NCI-H460 (cell line): ENCODE results near the gene MAPK10. TPM values are rescaled to one million over a fixed set of nuclear protein-coding genes. Genes with fewer than 3 reads are reported as not detected.
"Not testable (repeated sequence)": the region's sequence is repeated elsewhere in the genome, so short reads cannot be mapped to it uniquely, and the experiment has no call there.

Experiments used
- DNase-seq: peaks from one replicate; pipeline ENCODE4 v3.0.0-alpha.2; 2016; ENCODE audit warnings: low read depth; ENCODE audit errors: extremely low read depth
- total RNA-seq: library from RNA; depleted of rRNA; stranded (reverse); fragments of >200 nt; shearing (Covaris generic); gene quantifications from 2 replicates; pipeline ENCODE4 v1.2.3, GENCODE V29; 2014

MAPK10 gene
- total RNA-seq, 1 experiment from 2014 or later: 0.10 TPM

- no peak for DNase-seq
Observed at GRCh38 chr4:86344127-86344526, 15.7 kb downstream of the MAPK10 start.

- DNase-seq: peak; percentile 19
Observed at GRCh38 chr4:86338989-86339388, 20.9 kb downstream of the MAPK10 start.

- DNase-seq: no peak
Observed at GRCh38 chr4:86338521-86338920, 21.3 kb downstream of the MAPK10 start.

- DNase-seq: no peak
Observed at GRCh38 chr4:86334020-86334750, 25.7 kb downstream of the MAPK10 start.

GRCh38 chr4:86333236-86333635, 26.6 kb downstream of the MAPK10 start:
- DNase-seq: no peak

GRCh38 chr4:86330961-86331742, 28.7 kb downstream of the MAPK10 start:
- no peak for DNase-seq

- DNase-seq: not testable (repeated sequence)
Observed at GRCh38 chr4:86330411-86330810, 29.4 kb downstream of the MAPK10 start.

GRCh38 chr4:86329431-86329830, 30.4 kb downstream of the MAPK10 start:
- no peak for DNase-seq

GRCh38 chr4:86326400-86326799, 33.5 kb downstream of the MAPK10 start:
- no peak for DNase-seq

GRCh38 chr4:86319390-86319789, 40.5 kb downstream of the MAPK10 start:
- DNase-seq: no peak

GRCh38 chr4:86315579-86315978, 44.3 kb downstream of the MAPK10 start:
- DNase-seq: no peak

- DNase-seq: no peak
Observed at GRCh38 chr4:86313656-86314055, 46.2 kb downstream of the MAPK10 start.

GRCh38 chr4:86307432-86307831, 52.4 kb downstream of the MAPK10 start:
- no peak for DNase-seq

GRCh38 chr4:86306816-86307215, 53.0 kb downstream of the MAPK10 start:
- DNase-seq: no peak

- no peak for DNase-seq
Observed at GRCh38 chr4:86302830-86303229, 57.0 kb downstream of the MAPK10 start.

GRCh38 chr4:86302251-86302650, 57.6 kb downstream of the MAPK10 start:
- no peak for DNase-seq

- no peak for DNase-seq
Observed at GRCh38 chr4:86300516-86300915, 59.3 kb downstream of the MAPK10 start.

- no peak for DNase-seq
Observed at GRCh38 chr4:86296865-86297264, 63.0 kb downstream of the MAPK10 start.

- no peak for DNase-seq
Observed at GRCh38 chr4:86294883-86295282, 65.0 kb downstream of the MAPK10 start.

- no peak for DNase-seq
Observed at GRCh38 chr4:86291180-86291579, 68.7 kb downstream of the MAPK10 start.

GRCh38 chr4:86286726-86287125, 73.1 kb downstream of the MAPK10 start:
- no peak for DNase-seq

GRCh38 chr4:86283371-86283770, 76.5 kb downstream of the MAPK10 start:
- DNase-seq: no peak
